Spleen (tissue), 11 donors: ENCODE data around the gene FOXO6. TPM values are rescaled to one million over a fixed set of nuclear protein-coding genes. Genes with fewer than 3 reads are reported as not detected.

ENCODE experiments used
- DNase-seq: peaks from one replicate; pipeline ENCODE4 v3.0.0-alpha.2; 2020
- H3K27ac ChIP-seq, 8 donors: fragments of 200-600 bp; sonication (generic) in 7 of 8; 1 replicate in 4 of 8; 2 replicates in 4 of 8; pipeline versions ENCODE4 v1.5.0 to v1.8.0; 2016 to 2021; ENCODE audit warnings: inconsistent platforms in 4 of 8, mild to moderate bottlenecking in 4 of 8, moderate library complexity in 1 of 8
- H3K27me3 ChIP-seq, 7 donors: fragments of 200-600 bp; sonication (generic) in 6 of 7; replicated peaks in 1 of 7; 1 replicate in 4 of 7; 2 replicates in 3 of 7; pipeline versions ENCODE4 v1.5.0 to v1.8.0; 2016 to 2021; ENCODE audit warnings: inconsistent platforms in 3 of 7, mild to moderate bottlenecking in 1 of 7
- H3K36me3 ChIP-seq, 6 donors: fragments of 200-600 bp; sonication (generic) in 5 of 6; 1 replicate in 4 of 6; 2 replicates in 2 of 6; pipeline versions ENCODE4 v1.5.0 to v1.8.0; 2016 to 2021; ENCODE audit warnings: inconsistent platforms in 2 of 6
- H3K4me1 ChIP-seq, 6 donors: fragments of 200-600 bp; sonication (generic) in 5 of 6; 1 replicate in 3 of 6; 2 replicates in 3 of 6; pipeline versions ENCODE4 v1.5.0 to v1.8.0; 2016 to 2021; ENCODE audit warnings: inconsistent platforms in 3 of 6
- H3K4me3 ChIP-seq, 8 donors: fragments of 200-600 bp; sonication (generic) in 7 of 8; 1 replicate in 4 of 8; 2 replicates in 4 of 8; pipeline versions ENCODE4 v1.5.0 to v1.8.0; 2016 to 2021; ENCODE audit warnings: inconsistent platforms in 4 of 8, mild to moderate bottlenecking in 4 of 8, moderate library complexity in 2 of 8
- H3K9me3 ChIP-seq, 8 donors: fragments of 200-600 bp; sonication (generic) in 7 of 8; 1 replicate in 4 of 8; 2 replicates in 4 of 8; pipeline versions ENCODE4 v1.5.0 to v1.8.0; 2016 to 2021; ENCODE audit warnings: inconsistent platforms in 4 of 8
- CTCF ChIP-seq, 11 experiments: fragments of 200-600 bp in 7 of 11; fragments of 450-650 bp in 4 of 11; sonication (generic) in 4 of 11; IDR thresholded peaks in 8 of 11; conservative IDR thresholded peaks in 3 of 11; 1 replicate in 7 of 11; 2 replicates in 4 of 11; pipeline versions ENCODE4 v1.4.0 to v1.8.0; 2016 to 2021; ENCODE audit warnings: antibody characterized with exemption in 11 of 11, inconsistent platforms in 4 of 11, mild to moderate bottlenecking in 1 of 11
- POLR2A ChIP-seq, 3 donors: fragments of 450-650 bp; IDR thresholded peaks; one replicate each; pipeline ENCODE4 v1.5.1; 2017; ENCODE audit warnings: antibody characterized with exemption in 3 of 3, mild to moderate bottlenecking in 1 of 3
- POLR2AphosphoS5 ChIP-seq, 3 donors: sonication (generic); formaldehyde crosslinking; IDR thresholded peaks; one replicate each; pipeline ENCODE4 v1.5.1; 2017; ENCODE audit warnings: antibody characterized with exemption in 3 of 3
- WGBS, 5 donors: extraction: QIAGEN DNeasy Blood & Tissue Kit in 3 of 5; methylation state at CpG; one replicate each; pipeline versions ENCODE4 v1.1.5 to v1.1.7; 2013 to 2018; 5-methylcytosine and 5-hydroxymethylcytosine counted together
- intact Hi-C: fragments of 100-400 bp; cut with DNase I; formaldehyde crosslinking; loops from one replicate; pipeline ENCODE4 v1.15.0; 2023; ENCODE audit warnings: low total_unique reads
- polyA plus RNA-seq, 3 donors: library from polyadenylated mRNA; stranded (reverse); fragments of 200-250 nt; gene quantifications; one replicate each; pipeline ENCODE4 v1.2.1, GENCODE V29; 2013
- total RNA-seq, 7 donors: library from RNA; depleted of rRNA in 3 of 7; stranded (reverse); fragments of >200 nt in 3 of 7; fragmentation: NEBNext Ultra II Directional in 4 of 7; extraction: Animal tissue kit (Norgen Biotek cat#: 25700) in 4 of 7; gene quantifications; one replicate each; pipeline versions ENCODE4 v1.1.0 to v1.2.1, GENCODE V29; 2016 to 2021
- donor health status: healthy with polysubstance abuse.
- donor health status: DM: no; HTN: no; CAD: no; lungs with moderate emphysema.
- donor health status: DM: no; HTN: no; CAD: no.
- donor health status: Bipolar disorder and iron deficiency.
- donor health status: healthy.
- donor health status: DM: no; HTN: no; CAD: no.
- donor health status: DM: yes; HTN: yes; CAD: no.

Gene FOXO6
- total and polyA plus RNA-seq, 10 donors = 0.14 to 1.6 (median 0.32) TPM; not detected in 1

GRCh38 chr1:41322101-41322661 is 39.1 kb upstream of the FOXO6 start:
- no peaks in the 10 kb centered on the region for H3K36me3 ChIP-seq
- no peak for DNase-seq
- H3K27me3 ChIP-seq = peaks cover 0 to 5% (median 0%) of the 10 kb centered on the region in 7 donors
- no peak for TF ChIP-seq CTCF (IDR thresholded peaks at IDR 0.05 in 8 of 11, conservative IDR thresholded peaks at IDR 0.05 in 3 of 11)
- TF ChIP-seq POLR2AphosphoS5 (IDR thresholded peaks at IDR 0.05) = no peak
- TF ChIP-seq POLR2A (IDR thresholded peaks at IDR 0.05) = no peak
- H3K4me3 ChIP-seq = no peak overlapping the region
- H3K27ac ChIP-seq = no peak overlapping the region
- 77 to 84% (median 82%) methylated on average over 6 to 8 of the region's 8 CpGs for WGBS, 5 donors
- H3K4me1 ChIP-seq = no peaks in the 10 kb centered on the region
- no peaks in the 10 kb centered on the region for H3K9me3 ChIP-seq
- intact Hi-C loops = no loop called here

- WGBS, 5 donors = 64 to 100% (median 73%) methylated on average over 3 to 7 of the region's 7 CpGs
- no peaks in the 10 kb centered on the region for H3K4me1 ChIP-seq
- no peaks in the 10 kb centered on the region for H3K36me3 ChIP-seq
- no peaks in the 10 kb centered on the region for H3K9me3 ChIP-seq
- no peak overlapping the region for H3K27ac ChIP-seq
- intact Hi-C loops = no loop called here
- peaks cover 0 to 5% (median 0%) of the 10 kb centered on the region in 7 donors for H3K27me3 ChIP-seq
- H3K4me3 ChIP-seq = no peak overlapping the region
- TF ChIP-seq POLR2AphosphoS5 (IDR thresholded peaks at IDR 0.05) (no peak), CTCF (IDR thresholded peaks at IDR 0.05 in 8 of 11, conservative IDR thresholded peaks at IDR 0.05 in 3 of 11) (peak in 7 of 11 experiments; percentile 17 to 50 (median 28))
- DNase-seq = no peak
Measured at GRCh38 chr1:41322835-41323234, 38.4 kb upstream of the FOXO6 start.

- no peak overlapping the region for H3K4me3 ChIP-seq
- intact Hi-C loops = no loop called here
Measured at GRCh38 chr1:41323243-41323642, 38.0 kb upstream of the FOXO6 start.

GRCh38 chr1:41325801-41326200 is 35.4 kb upstream of the FOXO6 start:
- Histone ChIP-seq H3K9me3 (no peaks in the 10 kb centered on the region), H3K4me1 (no peaks in the 10 kb centered on the region), H3K27me3 (peaks cover 0 to 5% (median 0%) of the 10 kb centered on the region in 7 donors), H3K36me3 (no peaks in the 10 kb centered on the region), H3K4me3 (no peak overlapping the region), H3K27ac (no peak overlapping the region)
- TF ChIP-seq POLR2A (IDR thresholded peaks at IDR 0.05) (no peak), POLR2AphosphoS5 (IDR thresholded peaks at IDR 0.05) (no peak), CTCF (IDR thresholded peaks at IDR 0.05 in 8 of 11, conservative IDR thresholded peaks at IDR 0.05 in 3 of 11) (no peak)
- 83 to 93% (median 90%) methylated on average over 6 of the region's 6 CpGs for WGBS, 5 donors
- intact Hi-C loops = no loop called here
- no peak for DNase-seq

More at GRCh38 chr1:41323243-41323642, 38.0 kb upstream of the FOXO6 start:
- no peak for DNase-seq
- WGBS, 5 donors = 82 to 96% (median 87%) methylated on average over 5 of the region's 5 CpGs
- TF ChIP-seq POLR2A (IDR thresholded peaks at IDR 0.05) = no peak
- H3K9me3 ChIP-seq = no peaks in the 10 kb centered on the region
- no peak overlapping the region for H3K27ac ChIP-seq
- H3K4me1 ChIP-seq = no peaks in the 10 kb centered on the region
- H3K27me3 ChIP-seq = peaks cover 0 to 5% (median 0%) of the 10 kb centered on the region in 7 donors
- H3K36me3 ChIP-seq = no peaks in the 10 kb centered on the region
